CD4-positive, alpha-beta T cell treated with Interleukin-17A for 1 hour (primary cell): ENCODE measurements around the gene AURKAIP1.
"Not testable (repeated sequence)": the region's sequence is repeated elsewhere in the genome, so short reads cannot be mapped to it uniquely, and the experiment has no call there.

Experiments
- DNase-seq: peaks from one replicate; pipeline ENCODE4 v3.0.0-alpha.2; 2020

Gene AURKAIP1

DNA sequence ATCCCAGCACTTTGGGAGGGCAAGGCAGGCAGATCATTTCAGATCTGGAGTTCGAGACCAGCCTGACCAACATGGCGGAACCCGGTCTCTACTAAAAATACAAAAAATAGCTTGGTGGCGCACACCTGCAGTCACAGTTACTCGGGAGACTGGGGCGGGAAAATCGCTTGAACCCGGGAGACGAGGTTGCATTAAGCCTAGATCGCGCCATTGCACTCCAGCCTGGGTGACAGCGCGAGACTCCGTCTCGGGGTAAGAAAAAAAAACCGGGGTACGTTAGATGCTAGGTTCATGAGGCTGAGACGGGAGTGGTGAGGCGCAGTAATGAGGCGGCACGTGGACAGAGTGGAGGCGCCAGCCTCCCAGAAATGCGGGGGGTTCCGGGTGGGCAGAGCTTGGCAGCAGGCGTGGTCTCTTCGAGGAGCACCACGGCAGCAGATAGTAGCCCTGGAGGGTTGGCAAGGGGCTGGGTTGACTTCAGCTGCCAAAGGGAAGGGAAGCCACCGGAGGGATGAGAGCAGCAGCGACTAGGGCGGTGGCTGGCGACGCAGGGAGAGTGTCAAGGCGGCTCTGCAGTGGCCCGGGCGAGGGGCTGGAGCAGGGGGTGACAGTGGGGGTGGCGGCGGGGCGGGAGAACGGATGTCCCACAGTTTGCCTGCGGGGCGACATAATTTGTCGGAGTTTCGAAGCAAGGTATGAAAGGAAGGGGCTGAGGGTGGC is 31.3 kb upstream of the AURKAIP1 start:
- no peak for DNase-seq

DNA sequence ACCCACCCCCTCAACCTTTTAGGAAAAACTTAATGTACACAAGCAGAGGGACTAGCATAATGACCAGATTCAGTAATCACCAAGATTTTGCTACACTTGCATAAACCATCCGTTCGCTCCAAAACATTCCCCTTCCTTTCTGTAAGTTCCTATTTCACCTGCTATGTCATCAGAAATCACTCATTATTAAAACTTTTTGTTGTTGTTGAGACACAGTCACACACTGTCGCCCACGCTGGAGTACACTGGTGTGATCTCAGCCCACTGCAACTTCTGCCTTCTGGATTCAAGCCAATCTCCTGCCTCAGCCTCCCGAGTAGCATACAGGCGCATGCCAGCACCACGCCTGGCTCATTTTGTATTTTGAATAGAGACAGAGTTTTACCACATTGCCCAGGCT is 28.6 kb upstream of the AURKAIP1 start:
- no peak for DNase-seq

DNA sequence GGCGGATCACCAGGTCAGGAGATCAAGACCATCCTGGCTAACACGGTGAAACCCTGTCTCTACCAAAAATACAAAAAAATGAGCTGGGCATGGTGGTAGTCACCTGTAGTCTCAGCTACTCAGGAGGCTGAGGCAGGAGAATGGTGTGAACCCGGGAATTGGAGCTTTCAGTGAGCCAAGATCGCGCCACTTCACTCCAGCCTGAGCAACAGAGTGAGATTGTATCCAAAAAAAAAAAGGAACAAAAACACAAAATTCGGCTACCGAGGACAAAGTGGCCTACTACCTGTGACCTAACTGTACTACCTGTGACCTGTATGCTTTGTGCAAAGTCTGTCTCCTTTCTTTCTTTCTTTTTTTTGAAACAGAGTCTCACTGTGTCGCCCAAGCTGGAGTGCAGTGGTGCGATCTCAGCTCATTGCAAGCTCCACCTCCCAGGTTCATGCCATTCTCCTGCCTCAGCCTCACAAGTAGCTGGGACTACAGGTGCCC is 27.9 kb upstream of the AURKAIP1 start:
- not testable (repeated sequence) for DNase-seq

DNA sequence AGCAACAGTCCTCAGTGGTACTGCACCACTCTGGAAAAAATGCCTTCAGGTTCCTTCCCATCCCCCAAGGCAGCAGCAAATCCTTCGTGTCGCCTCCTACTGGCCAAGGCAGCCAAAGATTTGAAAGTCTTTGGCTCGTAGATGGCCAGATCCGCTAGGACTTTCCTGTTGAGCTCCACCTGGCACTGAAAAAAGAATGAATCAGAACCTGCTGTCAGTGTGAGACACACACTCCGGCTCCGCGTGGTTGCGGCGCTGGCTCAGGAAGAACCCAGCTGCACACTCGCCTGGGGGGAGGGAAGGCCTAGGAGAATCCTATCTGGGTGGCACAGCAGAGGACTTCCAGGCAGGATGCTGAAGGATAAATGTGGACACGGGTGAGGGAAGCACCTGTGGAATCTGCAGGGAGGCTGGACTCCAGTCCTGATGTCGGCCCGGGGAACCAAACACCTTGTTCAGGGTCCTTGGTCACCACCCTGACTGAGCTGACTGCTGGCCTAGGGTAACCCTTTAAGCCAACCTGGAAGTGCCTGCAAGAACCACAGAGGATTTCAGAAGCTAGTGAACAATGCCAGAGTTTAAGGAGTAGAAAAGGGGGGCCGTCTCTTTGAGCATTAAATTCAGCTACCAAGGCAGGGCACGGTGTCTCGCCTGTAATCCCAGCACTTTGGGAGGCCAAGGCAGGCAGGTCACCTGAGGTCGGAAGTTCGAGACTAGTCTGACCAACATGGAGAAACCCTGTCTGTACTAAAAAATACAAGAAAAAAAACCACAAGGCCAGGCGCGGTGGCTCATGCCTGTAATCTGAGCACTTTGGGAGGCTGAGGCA is 27.3 kb upstream of the AURKAIP1 start:
- DNase-seq, result peak; percentile 44

DNA sequence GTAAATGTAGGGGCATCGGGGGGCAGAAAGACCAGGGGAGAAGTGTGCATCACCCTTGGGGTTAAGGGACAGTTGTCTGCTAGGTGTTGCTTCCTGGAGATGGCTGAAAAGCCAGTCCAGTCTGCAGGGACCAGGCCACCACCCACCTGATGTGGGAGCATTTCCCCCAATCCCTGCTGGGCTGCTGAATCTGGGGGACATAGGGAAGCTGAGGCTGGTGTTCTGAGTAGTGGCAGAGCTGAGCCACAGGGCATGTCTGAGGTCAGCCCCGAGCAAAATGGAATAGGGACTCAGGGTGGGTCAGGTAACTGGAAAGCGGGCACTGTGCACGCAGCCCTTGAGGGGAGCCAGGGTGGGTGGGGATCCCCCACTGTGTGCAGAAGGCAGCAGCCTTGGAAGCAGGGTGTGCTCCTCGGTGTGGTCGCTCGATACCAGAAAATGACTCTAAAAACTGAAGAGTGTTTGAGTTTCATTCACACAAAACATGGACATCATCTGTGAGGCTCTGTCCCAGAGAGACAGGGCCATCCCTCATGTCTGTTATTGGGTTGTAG is 26.5 kb upstream of the AURKAIP1 start:
- DNase-seq, result no peak

DNA sequence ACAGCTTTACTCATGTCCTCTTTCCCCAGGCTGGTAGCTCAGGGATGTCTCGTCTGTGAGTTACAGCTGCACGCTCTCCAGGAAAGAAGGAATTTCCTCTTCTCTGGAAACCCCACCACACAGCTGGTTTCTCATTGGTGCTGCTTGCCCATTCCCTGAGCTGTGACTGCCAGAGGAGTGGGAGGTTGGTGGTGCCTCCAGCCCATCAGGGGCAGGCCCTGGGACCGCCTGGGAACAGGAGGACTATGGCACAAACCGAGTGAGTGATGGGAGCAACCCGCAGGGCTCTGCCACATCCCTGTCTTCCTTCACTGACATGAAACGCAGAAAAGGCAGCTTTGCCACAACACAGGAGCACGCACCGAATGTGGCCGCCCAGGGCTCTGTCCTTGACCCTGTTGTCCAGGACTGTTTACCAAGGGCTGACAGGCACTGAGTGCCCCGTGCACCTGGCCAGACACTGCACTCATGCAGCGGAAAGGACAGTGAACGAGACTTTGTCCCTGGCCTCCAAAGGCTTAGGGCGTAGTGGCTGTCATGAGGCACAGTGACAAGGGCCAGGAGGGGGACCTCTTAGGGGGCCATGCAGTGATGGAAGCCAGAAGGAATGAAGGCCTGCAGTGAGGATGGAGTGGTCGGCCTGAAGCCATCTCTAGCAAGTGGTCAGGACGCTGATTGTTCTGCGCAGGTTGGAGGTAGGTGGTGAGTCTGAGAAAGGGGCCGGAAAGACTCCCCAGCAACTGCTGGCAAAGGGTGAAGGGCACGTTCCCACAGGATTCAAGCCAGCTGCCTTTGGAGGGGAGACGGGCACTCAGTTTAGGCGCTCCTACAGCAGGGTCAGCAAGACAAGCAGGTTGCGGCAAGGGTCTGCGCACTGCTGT is 25.8 kb upstream of the AURKAIP1 start:
- no peak for DNase-seq

DNA sequence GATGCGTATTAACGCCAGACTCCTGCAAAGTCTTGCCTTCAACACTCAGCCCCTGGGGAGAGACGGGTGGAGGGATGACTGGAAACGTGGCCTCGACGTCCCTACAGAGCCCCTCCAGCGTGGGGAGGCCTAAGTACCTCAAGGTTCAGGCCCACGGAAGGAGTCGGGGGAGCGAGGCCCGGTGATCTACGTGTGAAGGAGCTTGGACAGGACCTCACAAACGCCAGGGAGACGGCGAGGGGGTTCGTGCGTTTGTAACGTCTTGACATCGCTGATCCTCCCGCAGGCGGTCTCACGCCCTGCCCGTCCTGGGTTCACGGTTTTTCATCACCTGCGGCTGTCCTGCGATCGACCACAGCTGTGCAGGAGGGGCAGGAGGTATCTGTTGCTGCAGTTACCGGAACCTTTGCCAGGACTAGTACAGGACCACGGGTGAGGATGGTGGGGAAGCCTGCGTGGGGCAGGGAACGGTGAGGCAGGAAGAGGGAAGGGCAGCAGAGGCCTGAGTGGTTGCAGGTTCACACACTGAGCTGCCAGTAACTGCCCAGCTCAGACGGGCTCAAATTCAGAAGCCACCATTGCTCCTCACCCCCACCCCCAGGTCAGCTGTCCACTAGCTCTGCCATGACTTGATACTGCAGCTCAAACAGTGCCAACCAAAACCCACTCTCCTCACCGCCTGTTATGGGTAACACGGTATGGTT is 25.0 kb upstream of the AURKAIP1 start:
- no peak for DNase-seq

DNA sequence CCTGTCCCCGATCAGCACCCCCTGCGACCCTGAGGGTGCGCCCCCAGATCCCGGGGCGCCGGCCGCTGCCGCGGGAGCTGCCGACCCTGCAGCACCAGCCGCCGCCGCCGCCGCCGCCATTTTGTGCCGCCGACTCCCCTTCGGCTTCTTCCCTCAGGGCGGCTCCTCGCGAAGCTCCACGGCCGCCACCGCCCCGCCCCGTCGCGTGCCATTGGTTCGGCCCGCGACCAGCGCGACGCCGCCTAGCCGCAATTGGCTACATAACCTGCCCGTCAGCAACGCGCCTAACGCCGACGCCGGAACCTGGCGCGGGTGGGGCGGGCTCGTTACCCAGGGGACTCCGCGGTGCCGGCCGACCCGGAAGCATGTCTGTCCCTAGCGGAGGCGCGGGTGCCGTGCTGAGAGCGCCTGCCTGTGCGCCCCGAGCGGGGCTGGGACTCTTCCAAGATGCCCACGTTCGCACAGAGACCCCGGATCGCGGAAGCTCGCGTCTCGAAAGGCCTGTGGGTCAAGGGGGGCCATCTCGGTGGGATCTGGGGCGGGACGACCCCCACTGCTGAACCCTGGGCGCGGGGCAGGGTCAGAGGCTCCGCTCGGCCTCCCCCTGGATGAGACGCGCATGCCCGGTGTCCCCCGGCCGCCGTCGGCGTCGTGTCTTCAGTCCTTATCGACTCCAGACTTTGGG is 24.3 kb upstream of the AURKAIP1 start, which contains the start of gene CCNL2:
Gene CCNL2, minus strand, starts transcription at position 149 of the 685 bp plus-strand sequence. Its CDS starts 29 bp downstream, at position 120.
- peak; percentile 99 for DNase-seq

DNA sequence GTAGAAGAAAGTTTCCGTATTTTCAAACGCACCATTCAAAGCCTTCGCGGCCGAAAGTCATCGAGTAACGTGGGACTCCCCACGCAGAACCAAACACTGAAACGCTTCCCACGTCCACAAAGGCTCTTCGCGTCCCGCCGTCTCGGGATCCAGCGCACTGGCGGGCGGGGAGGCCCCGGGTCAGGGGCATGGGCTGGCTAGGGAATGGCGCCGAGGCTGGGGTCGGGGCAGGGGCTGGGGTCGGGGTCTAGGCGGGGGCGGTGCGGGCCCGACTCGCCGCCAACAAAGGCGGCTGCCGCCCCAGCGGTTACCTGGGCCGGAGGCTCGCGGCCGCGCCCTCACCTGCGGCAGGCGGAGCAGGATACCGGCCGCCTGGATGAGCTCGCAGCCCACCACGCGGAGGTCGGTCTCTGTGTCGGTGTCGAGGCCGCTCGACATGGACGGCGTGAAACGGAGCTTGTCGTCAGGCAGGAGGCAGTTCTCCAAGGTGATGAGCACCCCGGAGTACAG is 23.7 kb upstream of the AURKAIP1 start:
- DNase-seq, result no peak

DNA sequence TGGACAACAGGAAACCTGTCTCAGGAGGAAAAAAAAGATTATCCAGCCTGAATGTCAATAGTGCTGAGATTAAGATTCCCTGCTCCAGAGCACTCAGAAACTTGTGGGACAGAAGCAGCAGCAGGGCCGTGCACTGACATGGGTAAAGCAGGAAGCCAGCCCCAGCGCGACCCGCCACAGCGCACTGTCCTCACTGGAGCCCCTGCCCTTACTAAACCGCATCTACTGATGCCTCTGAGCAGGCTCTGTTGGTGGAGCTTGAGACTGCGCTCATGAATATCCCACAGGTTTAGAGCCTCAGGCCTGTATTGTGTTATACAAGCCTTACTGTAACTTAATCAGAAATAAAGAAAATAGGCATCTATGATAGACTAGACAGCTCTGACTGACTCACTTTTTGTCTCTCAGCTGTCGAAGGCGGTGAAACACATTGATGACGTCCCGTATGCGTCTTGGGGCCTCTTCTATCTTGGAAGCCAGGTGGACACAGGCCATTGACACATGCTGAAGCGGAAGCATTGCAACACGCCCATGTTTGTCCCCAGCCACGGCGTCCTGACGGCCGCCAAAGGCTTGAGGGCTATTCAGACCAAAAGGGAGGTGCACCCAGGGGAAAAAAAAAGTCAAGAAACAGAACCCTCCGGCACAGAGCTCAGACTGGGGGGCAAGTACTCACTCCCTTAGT is 23.0 kb upstream of the AURKAIP1 start:
- no peak for DNase-seq

DNA sequence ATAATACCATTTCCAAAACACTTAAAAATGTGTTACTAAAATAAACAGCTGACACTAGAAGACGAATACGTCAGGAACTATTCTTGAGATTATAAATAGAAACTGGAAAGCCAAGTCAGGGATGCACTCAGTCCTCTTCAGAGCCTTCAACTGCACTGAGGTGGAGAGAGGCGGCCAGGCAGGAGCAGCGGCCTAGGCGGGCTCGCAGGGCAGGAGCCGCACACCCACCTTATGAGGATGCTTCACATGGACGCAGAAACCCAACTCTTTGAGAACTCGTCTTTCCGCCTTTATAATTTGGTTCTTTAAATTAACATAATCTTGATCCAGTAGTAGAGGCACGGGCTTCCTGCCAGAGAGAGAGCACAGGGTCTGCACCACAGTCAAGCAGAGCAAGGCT is 20.2 kb upstream of the AURKAIP1 start:
- DNase-seq, result no peak

DNA sequence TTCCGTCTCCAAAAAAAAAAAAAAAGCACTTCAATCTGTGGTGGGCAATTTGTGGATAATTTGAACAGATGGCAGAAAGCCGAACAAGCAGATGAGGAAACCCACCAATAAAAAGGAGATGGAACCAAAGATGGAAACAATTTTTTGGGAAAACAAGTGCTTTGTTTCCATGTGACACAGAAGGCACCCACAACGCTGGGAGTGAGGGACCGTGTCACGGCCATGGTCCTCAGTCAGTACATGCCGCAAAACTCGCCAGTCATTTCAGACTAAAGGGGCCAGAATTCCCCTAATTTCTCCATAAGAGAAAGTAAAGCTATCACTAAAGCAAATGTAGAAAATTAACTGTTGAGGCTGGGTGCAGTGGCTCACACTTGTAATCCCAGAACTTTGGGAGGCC is 19.1 kb upstream of the AURKAIP1 start:
- DNase-seq, result no peak

DNA sequence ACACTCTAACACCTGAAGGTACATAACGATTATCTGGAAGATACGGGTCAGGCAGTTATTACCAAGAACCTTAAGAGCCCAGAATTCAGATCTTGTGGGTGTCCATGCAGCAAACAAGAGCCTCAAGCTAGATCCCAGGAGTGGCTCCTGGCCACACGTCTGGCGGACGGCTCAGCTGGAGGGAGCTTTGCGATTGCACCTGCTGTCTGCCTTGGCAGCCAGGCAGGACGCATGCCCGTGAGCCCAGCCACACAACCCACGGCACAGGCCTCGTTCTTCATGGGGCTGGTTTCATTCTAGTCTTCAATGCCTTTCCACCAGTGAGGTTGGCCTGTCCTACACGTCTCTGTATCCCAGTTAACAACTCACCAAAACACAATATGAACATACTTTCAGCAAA is 18.4 kb upstream of the AURKAIP1 start:
- no peak for DNase-seq

DNA sequence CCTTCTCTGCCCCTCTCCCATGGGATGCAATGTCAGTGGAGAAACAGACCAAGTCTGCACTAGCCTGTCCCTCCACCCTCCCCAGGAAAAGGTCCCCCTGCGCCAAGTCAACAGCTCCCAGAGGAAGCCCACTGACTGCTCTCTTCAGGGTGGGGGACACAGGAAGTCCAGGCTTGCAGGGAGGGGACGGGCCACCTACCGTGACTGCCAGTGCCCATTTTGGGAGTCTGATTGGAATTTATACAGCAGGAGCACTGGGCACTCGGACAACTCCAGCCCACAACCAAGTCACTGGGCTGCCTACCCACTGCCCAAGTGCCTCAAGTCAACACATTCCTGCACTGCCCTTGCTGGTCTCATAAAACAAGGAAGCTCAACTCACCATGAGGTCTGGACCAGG is 18.0 kb upstream of the AURKAIP1 start:
- DNase-seq, result no peak

DNA sequence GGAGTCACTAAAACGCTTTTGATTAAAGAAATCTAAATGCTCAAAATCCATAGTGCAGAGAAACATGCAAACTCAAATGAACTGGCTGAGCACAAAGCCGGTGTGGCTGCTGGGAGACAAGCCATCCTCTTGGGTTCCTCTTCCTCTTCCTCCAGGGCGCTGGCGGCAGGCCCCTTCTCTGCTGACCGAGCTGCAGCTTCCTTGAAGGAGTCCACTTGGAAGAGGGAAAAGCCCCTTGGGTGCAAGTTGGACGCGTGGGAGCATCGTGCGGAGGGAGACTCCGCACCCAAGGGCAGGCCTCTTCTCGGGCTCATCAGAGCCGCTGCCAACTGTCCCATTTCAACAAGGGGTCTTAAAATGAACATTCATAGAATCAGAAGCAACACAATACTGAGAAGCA is 16.2 kb upstream of the AURKAIP1 start:
- no peak for DNase-seq

DNA sequence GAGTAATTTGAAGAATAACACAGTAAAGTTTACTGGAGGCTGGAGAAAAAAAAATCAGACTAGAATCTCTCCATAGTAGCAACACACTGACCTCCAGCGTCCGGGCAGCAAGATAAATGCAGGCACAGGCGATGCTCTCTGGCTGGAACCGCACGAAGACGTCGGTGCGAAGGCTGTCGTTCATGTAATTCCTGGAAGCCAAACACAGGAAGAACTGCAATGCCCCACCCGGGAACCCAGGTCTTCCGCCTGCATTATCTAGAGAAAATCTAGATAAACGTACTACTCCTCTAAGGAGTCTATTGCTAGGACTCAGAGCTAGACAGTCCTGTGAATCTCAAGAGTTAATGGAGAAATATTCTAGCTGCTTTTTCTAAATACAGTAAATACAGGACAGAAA is 15.7 kb upstream of the AURKAIP1 start:
- no peak for DNase-seq

DNA sequence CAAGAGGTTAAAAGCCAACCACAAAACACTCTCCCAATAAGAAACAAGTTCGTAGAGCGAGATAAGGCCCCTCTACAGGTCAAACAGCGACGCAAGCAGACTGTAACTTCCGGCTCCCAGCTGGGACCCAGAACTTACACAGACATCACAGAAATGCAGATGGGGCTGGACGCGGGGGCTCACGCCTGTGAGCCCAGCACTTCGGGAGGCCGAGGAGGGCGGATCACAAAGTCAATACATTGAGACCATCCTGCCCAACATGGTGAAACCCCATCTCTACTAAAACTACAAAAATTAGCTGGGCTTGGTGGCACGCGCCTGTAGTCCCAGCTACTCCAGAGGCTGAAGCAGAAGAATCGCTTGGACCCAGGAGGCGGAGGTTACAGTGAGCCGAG is 13.1 kb upstream of the AURKAIP1 start:
- DNase-seq, result no peak

DNA sequence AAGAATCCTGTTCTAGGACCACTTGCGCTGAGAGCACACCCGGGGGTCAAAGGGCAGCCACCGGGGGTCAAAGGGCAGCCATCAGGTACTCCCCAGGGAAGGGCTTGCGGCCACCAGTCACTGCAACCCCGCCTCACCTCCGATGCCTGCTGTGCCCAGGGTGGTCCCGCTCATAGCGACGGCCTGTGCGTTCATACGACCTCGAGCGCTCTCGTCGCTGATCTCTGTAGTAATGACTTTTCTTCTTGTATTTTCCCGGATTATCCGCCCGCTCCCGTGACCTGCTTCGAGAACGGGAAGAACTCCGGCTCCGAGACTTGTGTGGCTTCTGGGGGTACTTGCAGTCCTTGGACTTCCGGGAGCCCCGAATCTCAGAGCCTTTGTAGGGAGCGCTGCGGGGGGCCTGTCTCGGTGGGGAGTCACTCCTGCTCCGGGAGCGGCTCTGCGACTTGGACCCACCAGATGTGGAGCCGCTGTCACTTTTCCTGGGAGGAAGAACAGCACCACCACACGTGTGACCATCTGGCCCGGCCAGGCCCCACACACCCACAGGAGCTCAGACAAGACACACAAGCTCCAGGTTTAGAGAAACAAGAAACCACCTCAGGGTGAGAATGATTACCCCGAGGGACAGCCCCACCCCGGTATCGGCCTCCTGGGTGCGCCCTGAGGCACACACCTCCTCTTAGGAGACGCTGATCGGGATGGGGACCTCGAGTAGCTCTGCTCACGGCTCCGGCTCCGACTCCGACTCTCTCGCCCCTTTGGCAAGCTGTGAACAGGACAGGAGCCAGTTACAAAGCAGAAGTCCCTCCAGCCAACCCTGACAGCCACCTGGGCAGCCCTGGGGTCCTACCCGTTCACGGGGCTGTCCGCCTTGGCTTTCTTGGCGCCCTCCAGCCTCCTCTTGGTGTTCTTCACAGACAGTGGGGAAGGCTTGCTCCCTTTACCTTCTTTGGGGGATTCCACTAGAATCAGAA is 12.4 kb upstream of the AURKAIP1 start:
- no peak for DNase-seq

DNA sequence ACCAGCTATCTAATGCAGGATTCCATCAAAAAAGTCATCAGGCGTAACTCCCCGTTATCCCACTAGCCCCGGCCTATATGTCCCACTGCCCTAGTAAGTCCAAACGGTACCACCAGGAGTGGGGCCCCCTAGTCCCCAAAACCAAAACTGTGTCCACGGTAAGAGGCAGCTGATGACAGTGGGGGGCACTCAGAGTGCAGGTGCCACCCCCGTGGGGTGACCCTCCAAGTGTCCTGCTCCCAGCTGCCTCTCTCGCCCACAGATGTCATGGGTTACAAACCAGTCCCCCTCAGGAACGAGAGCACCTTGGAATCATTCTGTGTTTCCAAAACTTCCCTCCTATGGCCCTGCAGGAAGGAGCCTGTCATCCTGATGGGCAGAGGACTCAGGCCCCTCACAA is 10.9 kb upstream of the AURKAIP1 start:
- no peak for DNase-seq
